ENCODE results near the gene SENP2. TPM values are rescaled to one million over a fixed set of nuclear protein-coding genes. Genes with fewer than 3 reads are reported as not detected.
"Not testable (repeated sequence)": the region's sequence is repeated elsewhere in the genome, so short reads cannot be mapped to it uniquely, and the experiment has no call there.

The SENP2 gene
- polyA plus RNA-seq, 2 donors: 5.3 to 8.4 TPM

DNA sequence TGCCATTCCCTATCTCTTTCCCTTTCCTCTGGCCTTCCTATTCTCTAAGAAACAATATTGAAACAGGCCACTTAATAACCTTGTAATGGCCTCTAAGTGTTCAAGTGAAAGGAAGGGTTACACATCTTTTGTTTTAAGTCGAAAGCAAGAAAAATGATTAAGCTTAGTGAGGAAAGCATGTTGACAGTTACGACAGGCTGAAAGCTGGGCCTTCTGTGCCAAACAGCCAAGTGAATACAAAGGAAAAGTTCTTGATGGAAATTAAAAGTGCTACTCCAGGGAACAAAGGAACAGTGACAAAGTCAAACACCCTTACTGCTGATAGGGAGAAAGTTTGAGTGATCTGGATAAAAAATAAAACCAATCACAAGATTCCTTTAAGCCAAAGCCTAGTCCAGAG lies 54.2 kb downstream of the SENP2 start:
- H3K27me3 ChIP-seq (ENCODE audit: control insufficient read depth in 1 of 2, insufficient read depth in 2 of 2, low read length in 2 of 2): no peaks in the 10 kb centered on the region
- H3K4me3 ChIP-seq (ENCODE audit: low read depth in 1 of 2, low read length in 2 of 2): no peak overlapping the region
- 62 to 68% methylated on average over 2 of the region's 2 CpGs for WGBS, 2 donors
- H3K27ac ChIP-seq (ENCODE audit: low read depth in 2 of 2, low read length in 1 of 2): no peak overlapping the region
- H3K4me1 ChIP-seq (ENCODE audit: control insufficient read depth in 2 of 2, insufficient read depth in 2 of 2, low read length in 1 of 2): no peaks in the 10 kb centered on the region
- H3K36me3 ChIP-seq (ENCODE audit: control insufficient read depth in 2 of 2, insufficient read depth in 2 of 2, low read length in 1 of 2): no peaks in the 10 kb centered on the region
- no peaks in the 10 kb centered on the region for H3K9me3 ChIP-seq (ENCODE audit: control insufficient read depth in 2 of 2, insufficient read depth in 1 of 2, low read depth in 1 of 2, low read length in 1 of 2)

DNA sequence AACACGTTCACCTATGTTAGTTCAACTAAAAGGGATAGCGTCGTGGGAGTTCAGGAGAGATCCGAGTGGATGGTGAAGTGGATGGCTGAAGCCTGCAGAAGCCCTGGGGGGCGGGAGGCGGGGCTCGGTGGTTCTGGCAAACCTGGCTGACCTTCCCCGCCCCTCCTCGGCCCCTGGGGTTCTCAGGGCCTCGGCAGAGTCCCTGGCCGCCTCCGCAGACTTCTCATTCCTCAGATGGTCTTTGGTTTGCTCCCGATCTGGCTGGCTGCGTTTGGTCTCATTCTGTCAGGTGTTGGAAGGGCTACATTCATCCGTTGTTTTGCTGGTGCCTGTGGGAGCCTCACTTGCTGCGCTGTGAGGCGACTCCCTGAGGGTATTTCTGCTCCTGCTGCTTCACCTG lies 59.1 kb downstream of the SENP2 start:
- not testable (repeated sequence) for H3K27ac ChIP-seq (ENCODE audit: low read depth in 2 of 2, low read length in 1 of 2); H3K9me3 ChIP-seq (ENCODE audit: control insufficient read depth in 2 of 2, insufficient read depth in 1 of 2, low read depth in 1 of 2, low read length in 1 of 2); H3K4me1 ChIP-seq (ENCODE audit: control insufficient read depth in 2 of 2, insufficient read depth in 2 of 2, low read length in 1 of 2); H3K27me3 ChIP-seq (ENCODE audit: control insufficient read depth in 1 of 2, insufficient read depth in 2 of 2, low read length in 2 of 2); H3K36me3 ChIP-seq (ENCODE audit: control insufficient read depth in 2 of 2, insufficient read depth in 2 of 2, low read length in 1 of 2); H3K4me3 ChIP-seq (ENCODE audit: low read depth in 1 of 2, low read length in 2 of 2)
- WGBS, 2 donors: 72 to 83% methylated on average over 17 of the region's 17 CpGs

GRCh38 chr3:185645596-185646381 lies 59.7 kb downstream of the SENP2 start:
- Histone ChIP-seq H3K36me3 (ENCODE audit: control insufficient read depth in 2 of 2, insufficient read depth in 2 of 2, low read length in 1 of 2) (no peaks in the 10 kb centered on the region), H3K9me3 (ENCODE audit: control insufficient read depth in 2 of 2, insufficient read depth in 1 of 2, low read depth in 1 of 2, low read length in 1 of 2) (no peaks in the 10 kb centered on the region), H3K4me1 (ENCODE audit: control insufficient read depth in 2 of 2, insufficient read depth in 2 of 2, low read length in 1 of 2) (no peaks in the 10 kb centered on the region), H3K27me3 (ENCODE audit: control insufficient read depth in 1 of 2, insufficient read depth in 2 of 2, low read length in 2 of 2) (no peaks in the 10 kb centered on the region), H3K27ac (ENCODE audit: low read depth in 2 of 2, low read length in 1 of 2) (no peak overlapping the region), H3K4me3 (ENCODE audit: low read depth in 1 of 2, low read length in 2 of 2) (no peak overlapping the region)
- WGBS, 2 donors: 68 to 78% methylated on average over 16 of the region's 16 CpGs

- no peaks in the 10 kb centered on the region for H3K9me3 ChIP-seq (ENCODE audit: control insufficient read depth in 2 of 2, insufficient read depth in 1 of 2, low read depth in 1 of 2, low read length in 1 of 2)
- H3K4me3 ChIP-seq (ENCODE audit: low read depth in 1 of 2, low read length in 2 of 2): no peak overlapping the region
- no peaks in the 10 kb centered on the region for H3K36me3 ChIP-seq (ENCODE audit: control insufficient read depth in 2 of 2, insufficient read depth in 2 of 2, low read length in 1 of 2)
- WGBS, 2 donors: 78 to 79% methylated on average over 14 of the region's 14 CpGs
- no peaks in the 10 kb centered on the region for H3K27me3 ChIP-seq (ENCODE audit: control insufficient read depth in 1 of 2, insufficient read depth in 2 of 2, low read length in 2 of 2)
- H3K27ac ChIP-seq (ENCODE audit: low read depth in 2 of 2, low read length in 1 of 2): no peak overlapping the region
- H3K4me1 ChIP-seq (ENCODE audit: control insufficient read depth in 2 of 2, insufficient read depth in 2 of 2, low read length in 1 of 2): no peaks in the 10 kb centered on the region
Observed at GRCh38 chr3:185646382-185647133, 60.5 kb downstream of the SENP2 start.

GRCh38 chr3:185647134-185647879 lies 61.2 kb downstream of the SENP2 start:
- no peaks in the 10 kb centered on the region for H3K36me3 ChIP-seq (ENCODE audit: control insufficient read depth in 2 of 2, insufficient read depth in 2 of 2, low read length in 1 of 2)
- H3K9me3 ChIP-seq (ENCODE audit: control insufficient read depth in 2 of 2, insufficient read depth in 1 of 2, low read depth in 1 of 2, low read length in 1 of 2): no peaks in the 10 kb centered on the region
- 86% methylated on average over 19 of the region's 19 CpGs for WGBS, 2 donors
- no peaks in the 10 kb centered on the region for H3K4me1 ChIP-seq (ENCODE audit: control insufficient read depth in 2 of 2, insufficient read depth in 2 of 2, low read length in 1 of 2)
- H3K27ac ChIP-seq (ENCODE audit: low read depth in 2 of 2, low read length in 1 of 2): no peak overlapping the region
- no peaks in the 10 kb centered on the region for H3K27me3 ChIP-seq (ENCODE audit: control insufficient read depth in 1 of 2, insufficient read depth in 2 of 2, low read length in 2 of 2)
- H3K4me3 ChIP-seq (ENCODE audit: low read depth in 1 of 2, low read length in 2 of 2): no peak overlapping the region

DNA sequence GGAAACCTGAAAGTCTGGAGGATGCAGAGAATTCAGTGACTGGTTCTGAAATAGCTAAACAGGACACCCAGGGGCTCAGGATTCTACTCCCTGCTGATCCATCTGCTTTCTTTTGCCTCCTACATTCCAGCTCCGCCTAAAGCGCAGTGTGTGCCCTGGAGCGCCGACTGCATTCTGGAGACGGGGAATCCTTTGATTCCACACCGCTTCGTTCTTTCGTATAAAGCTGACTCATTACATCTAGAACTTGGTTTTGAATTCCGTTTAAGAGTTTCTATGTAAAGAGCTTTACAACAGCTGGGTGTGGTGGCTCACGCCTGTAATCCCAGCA lies 61.8 kb downstream of the SENP2 start:
- Histone ChIP-seq H3K4me1 (ENCODE audit: control insufficient read depth in 2 of 2, insufficient read depth in 2 of 2, low read length in 1 of 2) (no peaks in the 10 kb centered on the region), H3K36me3 (ENCODE audit: control insufficient read depth in 2 of 2, insufficient read depth in 2 of 2, low read length in 1 of 2) (no peaks in the 10 kb centered on the region), H3K27ac (ENCODE audit: low read depth in 2 of 2, low read length in 1 of 2) (no peak overlapping the region), H3K27me3 (ENCODE audit: control insufficient read depth in 1 of 2, insufficient read depth in 2 of 2, low read length in 2 of 2) (no peaks in the 10 kb centered on the region), H3K4me3 (ENCODE audit: low read depth in 1 of 2, low read length in 2 of 2) (no peak overlapping the region), H3K9me3 (ENCODE audit: control insufficient read depth in 2 of 2, insufficient read depth in 1 of 2, low read depth in 1 of 2, low read length in 1 of 2) (no peaks in the 10 kb centered on the region)
- WGBS, 2 donors: 88 to 90% methylated on average over 10 of the region's 10 CpGs

DNA sequence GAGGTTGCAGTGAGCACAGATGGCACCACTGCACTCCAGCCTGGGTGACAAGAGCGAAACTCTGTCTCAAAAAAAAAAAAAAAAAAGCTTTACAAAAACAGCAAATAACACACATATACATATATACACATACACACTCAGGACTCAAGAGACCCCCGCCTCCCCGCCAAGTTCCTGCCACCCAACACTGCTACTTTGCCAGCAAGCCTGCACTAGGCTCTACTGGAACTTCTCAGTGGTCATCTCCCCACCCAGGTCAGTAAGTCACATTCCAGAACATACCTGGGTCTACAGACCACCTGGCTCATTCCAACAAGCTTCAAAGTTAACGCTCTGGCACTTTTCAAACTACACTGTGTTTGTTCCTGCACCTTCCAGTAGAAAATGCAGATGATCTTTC lies 62.3 kb downstream of the SENP2 start:
- 95 to 98% methylated on average over 4 of the region's 4 CpGs for WGBS, 2 donors
- no peaks in the 10 kb centered on the region for H3K4me1 ChIP-seq (ENCODE audit: control insufficient read depth in 2 of 2, insufficient read depth in 2 of 2, low read length in 1 of 2)
- H3K4me3 ChIP-seq (ENCODE audit: low read depth in 1 of 2, low read length in 2 of 2): no peak overlapping the region
- H3K27ac ChIP-seq (ENCODE audit: low read depth in 2 of 2, low read length in 1 of 2): no peak overlapping the region
- H3K27me3 ChIP-seq (ENCODE audit: control insufficient read depth in 1 of 2, insufficient read depth in 2 of 2, low read length in 2 of 2): no peaks in the 10 kb centered on the region
- H3K9me3 ChIP-seq (ENCODE audit: control insufficient read depth in 2 of 2, insufficient read depth in 1 of 2, low read depth in 1 of 2, low read length in 1 of 2): no peaks in the 10 kb centered on the region
- H3K36me3 ChIP-seq (ENCODE audit: control insufficient read depth in 2 of 2, insufficient read depth in 2 of 2, low read length in 1 of 2): no peaks in the 10 kb centered on the region

DNA sequence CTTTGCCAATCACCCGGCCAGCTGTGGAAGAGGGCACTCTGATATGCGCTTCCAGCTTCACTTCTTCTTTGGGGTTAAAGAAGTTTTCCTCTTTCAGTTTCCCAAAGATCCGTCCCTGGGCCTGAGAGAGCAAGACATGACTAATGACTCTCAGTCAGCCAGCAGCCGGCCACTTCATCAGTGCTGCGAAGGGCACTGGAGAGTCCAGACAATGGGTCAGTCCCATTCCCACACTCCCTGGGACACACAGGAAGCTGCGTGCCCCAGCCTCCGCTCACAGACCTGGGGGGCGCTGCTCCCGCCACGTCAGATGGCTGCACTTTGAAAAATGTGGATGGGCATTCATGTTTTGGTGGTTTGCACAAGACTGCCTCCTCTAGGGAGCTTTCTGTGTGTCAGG lies 63.3 kb downstream of the SENP2 start:
- H3K27ac ChIP-seq (ENCODE audit: low read depth in 2 of 2, low read length in 1 of 2): no peak overlapping the region
- WGBS, 2 donors: 86 to 89% methylated on average over 10 of the region's 10 CpGs
- no peaks in the 10 kb centered on the region for H3K9me3 ChIP-seq (ENCODE audit: control insufficient read depth in 2 of 2, insufficient read depth in 1 of 2, low read depth in 1 of 2, low read length in 1 of 2)
- H3K4me1 ChIP-seq (ENCODE audit: control insufficient read depth in 2 of 2, insufficient read depth in 2 of 2, low read length in 1 of 2): no peaks in the 10 kb centered on the region
- no peaks in the 10 kb centered on the region for H3K36me3 ChIP-seq (ENCODE audit: control insufficient read depth in 2 of 2, insufficient read depth in 2 of 2, low read length in 1 of 2)
- no peak overlapping the region for H3K4me3 ChIP-seq (ENCODE audit: low read depth in 1 of 2, low read length in 2 of 2)
- H3K27me3 ChIP-seq (ENCODE audit: control insufficient read depth in 1 of 2, insufficient read depth in 2 of 2, low read length in 2 of 2): no peaks in the 10 kb centered on the region

GRCh38 chr3:185651971-185652370 lies 65.9 kb downstream of the SENP2 start:
- H3K27me3 ChIP-seq (ENCODE audit: control insufficient read depth in 1 of 2, insufficient read depth in 2 of 2, low read length in 2 of 2): no peaks in the 10 kb centered on the region
- peaks cover 0 to under 1% of the 10 kb centered on the region in 2 donors for H3K4me1 ChIP-seq (ENCODE audit: control insufficient read depth in 2 of 2, insufficient read depth in 2 of 2, low read length in 1 of 2)
- H3K4me3 ChIP-seq (ENCODE audit: low read depth in 1 of 2, low read length in 2 of 2): no peak overlapping the region
- 95 to 97% methylated on average over 9 of the region's 9 CpGs for WGBS, 2 donors
- H3K9me3 ChIP-seq (ENCODE audit: control insufficient read depth in 2 of 2, insufficient read depth in 1 of 2, low read depth in 1 of 2, low read length in 1 of 2): no peaks in the 10 kb centered on the region
- H3K36me3 ChIP-seq (ENCODE audit: control insufficient read depth in 2 of 2, insufficient read depth in 2 of 2, low read length in 1 of 2): no peaks in the 10 kb centered on the region
- no peak overlapping the region for H3K27ac ChIP-seq (ENCODE audit: low read depth in 2 of 2, low read length in 1 of 2)
